Ramos (cell line): Measurements from ENCODE around the gene COX14.

Experiments used
- in situ Hi-C: fragments of 300-500 bp; cut with MboI; formaldehyde crosslinking; loops from one replicate; pipeline ENCODE4 v1.14.3; 2022; ENCODE audit warnings: low sequenced_read_pairs; ENCODE audit not compliant: unreplicated experiment

Gene COX14

DNA sequence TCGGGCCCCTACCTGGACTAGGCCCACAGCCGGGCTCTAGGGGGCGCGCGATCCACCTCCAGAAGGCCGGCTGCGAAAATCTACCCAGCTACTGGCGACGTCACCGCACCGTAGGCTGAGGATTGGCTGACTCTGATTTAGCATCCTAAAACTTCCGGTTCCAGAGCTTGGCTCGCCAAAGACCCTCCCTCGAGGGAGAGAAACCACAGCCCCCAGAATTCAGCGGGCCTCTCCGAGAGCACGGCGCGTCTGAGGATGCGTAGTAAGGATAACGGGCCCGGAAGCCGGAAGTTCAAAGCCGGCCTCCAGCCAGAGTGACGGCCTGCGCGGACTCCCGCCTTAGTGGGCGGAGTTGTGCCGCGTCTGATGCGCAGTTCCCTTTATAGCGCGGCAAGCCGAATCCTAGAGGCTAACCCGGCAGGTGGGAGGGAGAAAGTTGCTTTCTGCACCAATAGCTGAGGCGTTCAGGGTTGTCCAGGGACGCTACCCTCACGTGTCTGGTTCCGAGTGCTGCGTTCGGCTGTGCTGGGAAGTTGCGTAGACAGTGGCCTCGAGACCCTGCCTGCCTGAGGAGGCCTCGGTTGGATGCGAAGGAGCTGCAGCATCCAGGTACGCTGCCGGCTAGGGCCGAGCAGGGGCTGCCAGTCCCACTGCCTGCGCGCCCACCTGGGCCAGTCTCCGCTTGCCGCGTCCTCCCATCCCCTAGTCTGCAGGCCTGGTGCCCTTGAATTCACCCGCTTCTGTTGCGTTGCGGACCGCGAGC is at the start of gene COX14:
Gene COX14 (plus strand): TSS at position 544 of the 763 bp plus-strand sequence. CDS start 7,808 bp downstream, outside the sequence.
- in situ Hi-C loops, result no loop called here

DNA sequence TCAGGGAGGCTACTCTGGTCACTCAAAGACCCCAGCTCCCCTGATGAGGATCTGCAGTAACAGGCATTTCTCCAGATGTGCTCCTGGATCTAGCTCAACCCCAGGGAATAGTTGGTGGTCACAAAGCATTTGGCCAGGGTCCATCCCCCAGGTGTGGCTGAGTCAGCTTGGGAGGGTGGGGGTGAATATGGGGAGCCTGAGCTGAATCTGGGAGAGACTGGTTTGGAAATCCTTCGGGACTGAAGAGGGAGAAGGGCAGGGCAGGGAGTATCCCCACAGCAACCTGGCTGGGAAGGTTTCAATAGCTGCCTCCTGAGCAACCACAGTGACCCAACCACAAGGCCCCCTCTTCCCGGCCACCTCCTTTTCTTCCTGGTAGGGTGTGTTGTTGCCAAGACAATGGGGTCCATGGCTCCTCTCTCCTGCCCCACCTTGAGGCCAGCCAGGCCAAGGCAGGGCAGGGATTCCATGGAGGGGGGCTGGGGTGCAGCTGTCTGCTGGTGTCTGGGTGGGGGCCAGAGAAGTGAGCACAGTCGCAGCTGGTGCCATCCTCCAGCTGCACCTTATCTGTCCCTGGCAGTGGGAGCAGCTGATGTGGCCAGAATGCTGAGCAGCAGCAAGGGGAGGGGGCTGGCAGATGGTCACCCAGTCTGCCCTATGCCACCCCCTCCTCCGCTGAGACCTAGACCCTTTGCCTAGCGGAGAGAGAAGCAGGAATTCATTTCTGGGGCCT is 49.1 kb upstream of the COX14 start:
- in situ Hi-C loops, result no loop called here

DNA sequence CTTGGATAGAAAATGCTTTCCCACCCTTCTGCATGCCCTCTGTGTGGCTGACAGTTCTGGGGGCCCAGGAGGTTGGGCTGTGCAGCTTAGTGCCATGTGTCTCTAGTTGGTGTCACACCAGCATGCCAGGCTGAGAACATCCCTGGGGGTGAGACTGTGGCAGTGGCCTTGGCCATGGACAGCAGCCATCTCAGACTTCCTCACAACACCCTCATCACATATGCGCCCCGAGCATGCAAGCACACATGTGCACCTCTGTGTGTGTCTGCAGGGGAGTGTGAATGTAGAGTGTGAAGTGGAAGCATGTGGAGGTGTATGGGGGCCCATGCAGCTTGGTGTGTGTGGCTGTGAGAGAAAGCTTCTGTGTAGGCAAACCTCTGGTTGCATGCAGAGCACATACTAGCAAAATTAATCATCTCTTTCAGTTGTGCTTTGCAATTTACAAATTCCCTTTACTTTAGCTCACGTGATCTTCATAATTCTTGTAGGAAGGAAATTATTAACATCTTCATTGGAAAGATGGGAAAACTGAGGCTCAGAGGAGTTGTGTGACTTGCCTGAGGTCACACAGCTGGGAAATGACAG is 46.2 kb upstream of the COX14 start:
- in situ Hi-C loops, result no loop called here

DNA sequence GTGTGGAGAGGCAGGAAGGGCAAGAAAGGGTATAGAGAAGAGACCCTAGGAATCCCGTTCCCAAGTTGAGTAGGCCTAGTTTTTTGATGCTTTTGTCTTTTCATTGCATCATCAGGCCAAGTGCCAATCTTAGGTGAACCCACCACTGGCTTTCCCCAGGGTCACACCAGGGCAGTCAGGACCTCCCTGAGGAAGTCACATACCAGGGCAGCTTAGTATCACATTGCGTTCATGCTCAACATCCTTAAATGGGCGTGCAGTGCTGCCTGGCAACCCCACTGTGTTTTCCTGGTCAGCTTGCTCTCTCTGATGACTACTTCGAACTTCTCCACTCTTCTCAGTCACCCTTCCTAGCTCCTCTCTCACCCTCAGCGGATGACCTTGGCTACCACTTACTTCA is 45.6 kb upstream of the COX14 start:
- in situ Hi-C loops, result no loop called here

DNA sequence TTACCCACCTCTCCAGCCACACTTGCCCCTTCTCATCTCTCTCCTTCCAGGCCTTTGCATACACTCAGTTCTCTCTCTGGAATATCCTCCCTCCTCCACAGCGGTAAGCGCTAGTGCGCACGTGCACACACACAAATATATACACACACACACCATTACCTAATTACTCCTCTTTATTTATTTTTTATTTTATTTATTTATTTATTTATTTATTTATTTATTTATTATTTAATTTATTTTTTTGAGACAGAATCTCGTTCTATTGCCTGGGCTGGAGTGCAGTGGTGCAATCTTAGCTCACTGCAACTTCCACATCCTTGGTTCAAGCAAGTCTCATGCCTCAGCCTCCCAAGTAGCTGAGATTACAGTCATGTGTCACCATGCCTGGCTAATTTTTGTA is 43.0 kb upstream of the COX14 start:
- in situ Hi-C loops, result no loop called here

DNA sequence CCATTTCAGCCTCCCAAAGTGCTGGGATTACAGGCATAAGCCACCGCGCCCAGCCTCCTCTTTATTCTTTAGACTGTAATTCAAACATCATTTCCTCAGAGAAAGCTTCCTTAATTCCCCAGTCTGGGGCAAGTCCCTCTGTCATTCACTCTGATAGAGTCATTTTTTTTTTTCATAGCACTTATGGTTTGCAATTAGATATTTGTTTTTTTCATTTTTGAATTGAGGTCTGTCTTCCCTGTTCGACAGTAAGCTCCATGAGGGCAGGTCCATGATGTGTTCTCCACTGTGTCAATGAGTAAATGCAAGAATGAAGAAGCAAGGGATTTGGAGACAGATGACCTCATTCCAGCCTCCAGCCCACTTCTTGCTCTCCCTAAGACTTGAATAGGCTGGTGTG is 42.5 kb upstream of the COX14 start:
- in situ Hi-C loops, result no loop called here

DNA sequence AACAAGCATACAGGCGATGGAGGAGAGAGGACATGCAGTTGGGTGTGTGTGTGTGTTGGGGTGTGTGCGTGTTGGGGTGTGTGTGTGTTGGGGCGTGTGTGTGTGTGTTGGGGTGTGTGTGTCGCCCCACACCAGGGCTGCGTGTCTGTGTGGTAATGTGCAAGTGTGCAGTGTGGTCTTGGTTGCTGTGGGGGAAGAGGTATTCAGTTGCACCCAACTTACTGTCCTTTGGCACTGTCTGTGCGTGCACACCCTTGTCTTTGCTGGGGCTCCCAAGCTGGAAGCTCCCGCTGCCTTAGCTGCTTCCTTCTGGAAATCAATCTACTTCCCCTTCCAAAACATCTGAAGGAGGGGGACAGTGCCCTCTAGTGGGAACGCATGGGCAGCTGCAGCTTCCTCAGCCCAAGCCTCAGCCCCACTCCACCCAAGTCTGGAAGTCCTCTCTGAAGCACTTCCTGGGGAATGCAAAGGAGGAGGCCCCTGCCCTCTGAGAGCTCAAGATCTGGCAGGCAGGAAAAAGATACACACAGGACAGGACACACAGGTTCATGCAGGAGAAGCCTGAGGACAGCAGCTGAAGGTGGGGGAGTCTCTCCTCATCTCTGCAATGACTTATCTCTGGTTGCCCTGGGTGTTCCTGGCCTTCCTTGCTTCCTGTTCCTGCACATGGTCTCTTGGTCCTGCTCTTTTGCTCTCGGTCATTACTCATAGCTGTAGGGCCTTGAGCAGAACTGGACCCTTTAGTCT is 41.5 kb upstream of the COX14 start:
- in situ Hi-C loops, result loop anchor here (5.0 kb wide), 2 partner anchors 107 to 242 kb away; no protein-coding TSS in a partner anchor

DNA sequence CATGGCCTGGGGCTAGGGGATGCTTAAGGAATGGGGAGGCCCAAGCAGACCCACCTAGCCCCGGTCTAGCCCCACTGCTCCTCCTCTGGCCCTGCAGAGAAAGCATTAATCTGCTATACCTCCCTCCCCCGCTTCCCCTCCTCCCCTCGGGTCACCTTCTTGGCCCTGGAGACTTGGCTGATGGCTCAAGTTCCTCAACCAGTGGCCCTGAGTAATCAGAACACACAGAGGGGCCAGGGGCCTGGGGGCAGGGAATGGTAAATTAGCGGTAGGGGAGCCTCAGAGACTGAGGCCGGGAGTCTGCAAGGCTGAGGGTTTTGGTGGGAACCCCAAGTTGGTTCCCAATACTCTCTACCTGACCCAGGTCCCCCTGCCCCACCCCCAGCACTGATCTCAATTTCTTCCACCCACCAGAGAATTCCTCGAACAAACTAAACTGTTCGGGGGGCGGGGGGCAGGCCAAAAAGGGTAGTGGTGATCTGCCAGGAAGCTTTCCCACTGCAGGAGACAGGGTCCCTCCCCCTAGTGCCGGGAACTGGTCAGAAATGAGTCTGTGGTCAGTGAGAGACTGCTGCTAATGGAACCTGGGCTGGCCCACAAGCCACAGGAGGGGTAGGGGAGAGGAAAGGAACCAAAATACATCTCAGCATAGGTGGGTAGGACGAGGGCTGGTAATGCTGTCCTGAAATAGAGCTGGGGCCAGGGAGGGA is 39.7 kb upstream of the COX14 start:
- in situ Hi-C loops, result loop anchor here (5.0 kb wide), 2 partner anchors 105 to 240 kb away; no protein-coding TSS in a partner anchor

DNA sequence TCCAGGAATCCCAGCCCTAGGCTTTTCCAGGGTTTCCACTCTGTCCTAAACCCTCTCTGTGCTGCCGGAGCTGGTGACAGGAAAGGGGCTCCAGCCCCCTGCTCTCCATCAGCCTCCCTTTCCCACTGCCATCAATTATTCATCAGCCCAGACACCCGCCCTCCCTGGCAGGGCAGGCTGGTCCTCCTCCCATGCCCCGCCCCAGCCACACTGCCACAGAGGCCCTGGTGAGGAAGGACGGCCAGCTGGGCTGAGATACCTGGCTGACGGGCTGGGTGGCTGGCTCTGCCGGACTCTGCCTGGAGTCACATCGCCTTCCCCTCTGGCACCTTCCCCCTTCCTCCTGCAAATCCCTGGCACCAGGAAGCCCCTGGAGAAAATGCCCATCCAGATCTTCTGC is 38.8 kb upstream of the COX14 start:
- in situ Hi-C loops, result loop anchor here (5.0 kb wide), 2 partner anchors 104 to 239 kb away; no protein-coding TSS in a partner anchor

DNA sequence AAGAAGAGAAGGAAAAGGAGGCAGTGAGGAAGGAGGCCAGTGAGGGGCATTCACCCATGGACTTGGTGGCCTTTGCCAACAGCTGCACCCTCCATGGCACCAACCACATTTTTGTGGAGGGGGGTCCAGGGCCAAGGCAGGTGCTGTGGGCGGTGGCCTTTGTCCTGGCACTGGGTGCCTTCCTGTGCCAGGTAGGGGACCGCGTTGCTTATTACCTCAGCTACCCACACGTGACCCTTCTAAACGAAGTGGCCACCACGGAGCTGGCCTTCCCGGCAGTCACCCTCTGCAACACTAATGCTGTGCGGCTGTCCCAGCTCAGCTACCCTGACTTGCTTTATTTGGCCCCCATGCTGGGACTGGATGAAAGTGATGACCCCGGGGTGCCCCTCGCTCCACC is 38.3 kb upstream of the COX14 start:
- in situ Hi-C loops, result loop anchor here (5.0 kb wide), 2 partner anchors 104 to 239 kb away; no protein-coding TSS in a partner anchor

DNA sequence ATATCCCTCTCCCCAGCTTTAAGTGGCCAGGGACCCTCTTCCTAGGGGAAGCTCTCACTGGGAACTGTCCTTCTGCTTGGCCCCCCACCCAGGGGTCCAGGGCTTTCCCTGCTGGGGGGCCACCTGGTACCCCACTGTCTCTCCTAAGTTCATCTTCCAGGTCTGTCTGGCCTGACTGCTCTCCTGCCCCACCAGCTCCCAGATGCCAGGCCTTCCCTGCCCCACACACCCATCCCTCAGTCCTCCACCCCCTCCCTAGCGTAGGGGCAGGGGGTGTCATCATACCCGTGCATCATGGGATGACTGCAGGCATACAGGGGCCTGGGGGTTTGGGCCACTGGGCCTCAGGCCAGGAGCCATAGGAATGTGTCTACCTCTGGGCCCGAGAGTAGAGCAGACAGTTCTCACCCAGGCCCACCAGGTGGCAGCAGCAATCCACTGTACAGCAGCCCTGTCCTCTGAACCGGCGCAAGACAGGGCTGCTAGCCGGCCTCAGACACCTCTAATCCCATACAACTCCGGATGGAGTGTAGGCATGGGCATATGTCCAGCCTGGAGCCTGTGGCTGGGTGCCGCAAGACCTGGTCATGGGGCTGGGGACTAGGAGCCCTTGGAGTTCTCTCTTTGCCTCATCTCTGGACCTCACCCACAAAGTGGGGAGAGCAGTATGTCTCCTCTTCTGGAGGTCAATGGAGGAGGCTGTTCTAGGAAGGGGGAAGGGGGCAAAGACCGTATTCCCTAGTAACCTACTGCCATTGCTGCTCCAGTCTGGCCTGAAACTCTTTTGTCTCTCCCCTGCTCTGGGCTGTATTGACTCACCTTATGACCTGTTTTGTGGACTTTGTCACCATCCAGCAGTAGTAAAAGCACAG is 36.9 kb upstream of the COX14 start:
- in situ Hi-C loops, result loop anchor here (5.0 kb wide), 2 partner anchors 102 to 237 kb away; no protein-coding TSS in a partner anchor

DNA sequence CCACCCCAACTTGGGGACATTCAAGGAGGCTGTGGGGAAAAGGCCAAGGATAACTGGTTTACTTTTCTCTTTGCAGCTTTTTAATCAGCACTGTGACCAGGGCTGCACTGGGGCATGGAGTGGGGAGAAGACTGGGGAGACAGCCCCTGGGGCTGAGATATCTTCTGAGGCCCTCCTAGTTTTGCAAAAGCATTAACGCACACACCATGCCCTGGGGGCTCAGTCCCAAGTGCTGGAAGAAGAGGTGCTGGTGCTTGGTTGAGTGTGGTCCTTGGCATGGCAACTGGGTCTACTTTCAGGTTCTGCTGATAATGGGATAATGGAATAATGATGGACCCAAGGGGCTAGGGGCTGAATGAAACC is 36.2 kb upstream of the COX14 start:
- in situ Hi-C loops, result no loop called here

DNA sequence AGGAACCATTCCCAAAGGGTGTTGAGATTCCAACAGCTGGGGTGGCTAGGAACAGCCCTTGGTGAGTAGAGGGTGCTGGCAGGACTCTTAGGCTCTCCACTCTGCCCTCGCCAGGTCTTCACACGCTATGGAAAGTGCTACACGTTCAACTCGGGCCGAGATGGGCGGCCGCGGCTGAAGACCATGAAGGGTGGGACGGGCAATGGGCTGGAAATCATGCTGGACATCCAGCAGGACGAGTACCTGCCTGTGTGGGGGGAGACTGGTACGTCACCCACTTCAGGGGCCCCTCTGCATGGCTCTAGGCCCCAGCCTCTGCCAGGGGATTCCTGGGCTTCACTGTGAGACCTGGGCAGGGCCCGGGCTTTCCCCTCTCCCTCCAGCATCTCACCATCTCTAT is 34.9 kb upstream of the COX14 start:
- in situ Hi-C loops, result no loop called here

DNA sequence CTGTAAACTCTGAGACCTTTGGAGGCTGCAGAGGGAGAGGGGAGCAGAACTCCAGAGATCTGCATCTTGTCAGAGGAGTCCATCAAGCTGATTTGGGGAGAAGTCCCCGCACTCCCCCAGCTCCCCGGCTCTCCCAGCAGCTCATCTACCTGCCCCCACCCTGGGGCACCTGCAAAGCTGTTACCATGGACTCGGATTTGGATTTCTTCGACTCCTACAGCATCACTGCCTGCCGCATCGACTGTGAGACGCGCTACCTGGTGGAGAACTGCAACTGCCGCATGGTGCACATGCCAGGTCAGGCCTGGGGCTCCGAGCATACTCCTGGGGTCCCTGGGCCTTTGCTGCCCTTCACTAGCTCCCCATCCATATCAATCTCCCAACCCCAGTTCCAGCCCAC is 33.8 kb upstream of the COX14 start:
- in situ Hi-C loops, result no loop called here

DNA sequence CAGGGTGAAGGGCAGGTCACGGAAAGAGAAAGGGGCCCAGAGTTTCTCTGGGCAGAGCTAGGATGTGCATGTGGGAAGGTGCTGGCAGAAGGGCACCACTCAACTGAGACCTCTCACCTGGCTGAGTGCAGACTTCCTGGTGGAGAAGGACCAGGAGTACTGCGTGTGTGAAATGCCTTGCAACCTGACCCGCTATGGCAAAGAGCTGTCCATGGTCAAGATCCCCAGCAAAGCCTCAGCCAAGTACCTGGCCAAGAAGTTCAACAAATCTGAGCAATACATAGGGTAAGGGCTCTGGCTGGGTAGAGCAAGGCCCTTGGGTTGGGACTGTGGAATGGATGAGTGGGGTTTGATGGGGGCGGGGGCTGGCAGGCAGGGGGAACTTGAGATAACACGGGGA is 32.3 kb upstream of the COX14 start:
- in situ Hi-C loops, result no loop called here

DNA sequence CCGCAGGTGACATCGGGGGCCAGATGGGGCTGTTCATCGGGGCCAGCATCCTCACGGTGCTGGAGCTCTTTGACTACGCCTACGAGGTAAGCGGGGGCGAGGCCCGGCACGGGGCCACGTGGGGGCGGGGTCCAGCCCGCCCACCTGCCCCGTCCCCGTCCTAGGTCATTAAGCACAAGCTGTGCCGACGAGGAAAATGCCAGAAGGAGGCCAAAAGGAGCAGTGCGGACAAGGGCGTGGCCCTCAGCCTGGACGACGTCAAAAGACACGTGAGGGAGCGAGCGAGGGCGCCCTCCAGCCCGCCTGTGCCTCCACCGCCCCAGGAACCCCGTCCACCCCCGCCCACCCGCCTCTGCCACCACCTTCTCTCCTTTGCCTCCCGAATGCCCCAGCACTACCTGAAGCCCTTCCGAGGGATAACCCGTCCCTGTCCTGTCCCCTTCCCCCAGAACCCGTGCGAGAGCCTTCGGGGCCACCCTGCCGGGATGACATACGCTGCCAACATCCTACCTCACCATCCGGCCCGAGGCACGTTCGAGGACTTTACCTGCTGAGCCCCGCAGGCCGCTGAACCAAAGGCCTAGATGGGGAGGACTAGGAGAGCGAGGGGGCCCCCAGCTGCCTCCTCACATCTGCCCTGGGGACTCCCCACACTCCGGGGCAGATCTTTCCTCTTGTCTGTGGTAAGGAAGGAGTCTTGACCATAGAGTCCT is 30.8 kb upstream of the COX14 start:
- in situ Hi-C loops, result no loop called here

DNA sequence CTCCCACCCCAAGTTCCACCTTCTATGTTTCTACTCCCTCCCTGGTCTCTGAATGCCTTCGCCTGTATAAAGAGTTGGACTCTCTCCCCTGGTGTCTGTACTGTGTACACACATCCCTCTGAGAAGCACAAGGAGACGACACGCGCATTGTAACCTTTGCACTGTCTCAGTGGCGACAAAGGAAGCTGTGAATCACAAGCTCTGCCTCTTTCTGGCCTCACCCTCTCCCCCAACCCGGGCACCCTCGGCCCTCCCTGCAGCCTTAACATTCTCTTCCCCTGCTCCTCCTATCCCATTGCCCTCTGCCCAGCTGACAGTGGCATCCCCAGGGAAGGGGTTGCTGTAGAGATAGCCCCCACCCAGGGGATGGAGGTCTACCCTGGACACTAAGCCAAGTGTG is 29.4 kb upstream of the COX14 start:
- in situ Hi-C loops, result no loop called here

DNA sequence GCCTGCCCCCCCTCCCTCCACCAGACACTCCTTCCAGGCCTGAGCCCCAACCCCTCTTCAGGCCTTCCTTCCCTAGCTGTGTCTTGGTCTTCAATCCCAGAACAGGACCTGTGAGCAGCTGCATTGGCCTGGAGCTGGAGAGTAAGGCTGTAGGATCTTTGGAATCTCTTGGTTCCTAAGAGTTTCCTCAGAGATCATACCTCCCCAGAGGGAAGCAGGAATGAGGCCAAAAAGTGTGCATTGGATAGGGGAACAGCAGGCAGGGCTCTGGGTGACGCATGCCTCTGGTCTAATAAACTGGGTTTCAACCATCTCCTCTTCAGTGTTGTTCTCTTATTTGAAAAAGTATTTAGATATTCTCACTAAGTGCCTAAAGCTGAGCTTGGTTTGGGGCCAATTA is 28.7 kb upstream of the COX14 start:
- in situ Hi-C loops, result no loop called here
